T-cell (primary cell): ENCODE measurements around the gene MBNL2. TPM values are rescaled to one million over a fixed set of nuclear protein-coding genes. Genes with fewer than 3 reads are reported as not detected.
"Not testable (repeated sequence)": the region's sequence is repeated elsewhere in the genome, so short reads cannot be mapped to it uniquely, and the experiment has no call there.

Experiments used
- ATAC-seq, 4 experiments: fragments of 200-7000 bp in 3 of 4; fragments of 150-1000 bp in 1 of 4; cut with Tn5 transposase; replicated peaks in 1 of 4; 1 replicate in 3 of 4; 2 replicates in 1 of 4; pipeline ENCODE4 v1.10.0; 2021; ENCODE audit warnings: moderate library complexity in 3 of 4, mild to moderate bottlenecking in 2 of 4, moderate number of reproducible peaks in 1 of 4
- CTCF ChIA-PET, 2 donors: fragments of 300-600 bp; sonication (Branson Sonifier 250); formaldehyde crosslinking; loops; one replicate each; lab custom pipeline; 2022; ENCODE audit warnings: antibody characterized with exemption in 2 of 2; lab: Charles Lee
- POLR2A ChIA-PET, 2 donors: fragments of 300-600 bp; sonication (Branson Sonifier 250); formaldehyde crosslinking; loops; one replicate each; lab custom pipeline; 2022; ENCODE audit warnings: antibody characterized with exemption in 2 of 2; lab: Charles Lee
- DNase-seq, 35 experiments: peaks; one replicate each; pipeline versions ENCODE4 v3.0.0 to v3.0.0-alpha.2; 2013 to 2023
- H3K27ac ChIP-seq: one replicate; pipeline ENCODE4 v1.5.1; 2013; ENCODE audit warnings: low read length
- H3K27me3 ChIP-seq, 2 experiments: replicated peaks in 1 of 2; 1 replicate in 1 of 2; 2 replicates in 1 of 2; pipeline versions ENCODE4 v1.6.1 to v1.7.0; 2013; ENCODE audit warnings: low read length in 1 of 2, mixed read lengths in 1 of 2; ENCODE audit not compliant: control insufficient read depth in 2 of 2, insufficient read depth in 2 of 2; ENCODE audit errors: extremely low read depth in 1 of 2
- H3K36me3 ChIP-seq, 2 donors: 1 replicate in 1 of 2; 2 replicates in 1 of 2; pipeline versions ENCODE4 v1.6.1 to v1.7.0; 2013; ENCODE audit warnings: low read length in 1 of 2; ENCODE audit not compliant: control insufficient read depth in 2 of 2, insufficient read depth in 1 of 2; ENCODE audit errors: extremely low read depth in 1 of 2
- H3K4me1 ChIP-seq, 2 experiments: 1 replicate in 1 of 2; 2 replicates in 1 of 2; pipeline versions ENCODE4 v1.6.1 to v1.7.0; 2013; ENCODE audit warnings: low read length in 2 of 2, mixed read lengths in 1 of 2; ENCODE audit not compliant: insufficient read depth in 2 of 2, control insufficient read depth in 1 of 2; ENCODE audit errors: extremely low read depth in 1 of 2
- H3K4me3 ChIP-seq, 2 donors: 1 replicate in 1 of 2; 2 replicates in 1 of 2; pipeline versions ENCODE4 v1.5.1 to v1.7.0; 2013; ENCODE audit warnings: mild to moderate bottlenecking in 2 of 2, low read length in 1 of 2, moderate library complexity in 1 of 2; ENCODE audit not compliant: control insufficient read depth in 1 of 2; ENCODE audit errors: extremely low read depth in 1 of 2
- H3K9me3 ChIP-seq: 2 replicates; pipeline ENCODE4 v1.7.0; 2013
- H3K27ac Mint-ChIP-seq, 2 donors: one replicate each; pipeline ENCODE4 v1.8.0; 2020 to 2021; ENCODE audit warnings: mild to moderate bottlenecking in 2 of 2, mixed read lengths in 2 of 2
- H3K27me3 Mint-ChIP-seq, 2 donors: one replicate each; pipeline ENCODE4 v1.8.0; 2021 to 2022; ENCODE audit warnings: mixed read lengths in 2 of 2
- H3K36me3 Mint-ChIP-seq: one replicate; pipeline ENCODE4 v1.8.0; 2021; ENCODE audit warnings: mixed read lengths
- H3K4me1 Mint-ChIP-seq, 3 donors: one replicate each; pipeline ENCODE4 v1.8.0; 2020 to 2022; ENCODE audit warnings: mixed read lengths in 3 of 3, mild to moderate bottlenecking in 1 of 3
- H3K4me3 Mint-ChIP-seq, 3 donors: one replicate each; pipeline ENCODE4 v1.8.0; 2020 to 2022; ENCODE audit warnings: mild to moderate bottlenecking in 3 of 3, mixed read lengths in 3 of 3, moderate library complexity in 3 of 3
- H3K9me3 Mint-ChIP-seq, 3 donors: one replicate each; pipeline ENCODE4 v1.8.0; 2020 to 2022; ENCODE audit warnings: mixed read lengths in 3 of 3
- WGBS: methylation state at CpG from one replicate; pipeline ENCODE4 v1.1.5; 2013; ENCODE audit warnings: missing lambda C conversion rate; ENCODE audit not compliant: insufficient coverage; 5-methylcytosine and 5-hydroxymethylcytosine counted together
- total RNA-seq, 35 experiments: library from RNA in 6 of 35; stranded (reverse) in 6 of 35; fragments of 120-200 nt in 1 of 35; gene quantifications; one replicate each; pipeline versions ENCODE4 v1.2.1 to v1.2.4 and lab custom pipeline; 2013 to 2026

Gene MBNL2
- total RNA-seq, 5 donors from 2014 or later (not counting 1 experiment from before 2014, with no cell fraction given), result 21.0 to 33.7 (median 28.5) TPM

DNA sequence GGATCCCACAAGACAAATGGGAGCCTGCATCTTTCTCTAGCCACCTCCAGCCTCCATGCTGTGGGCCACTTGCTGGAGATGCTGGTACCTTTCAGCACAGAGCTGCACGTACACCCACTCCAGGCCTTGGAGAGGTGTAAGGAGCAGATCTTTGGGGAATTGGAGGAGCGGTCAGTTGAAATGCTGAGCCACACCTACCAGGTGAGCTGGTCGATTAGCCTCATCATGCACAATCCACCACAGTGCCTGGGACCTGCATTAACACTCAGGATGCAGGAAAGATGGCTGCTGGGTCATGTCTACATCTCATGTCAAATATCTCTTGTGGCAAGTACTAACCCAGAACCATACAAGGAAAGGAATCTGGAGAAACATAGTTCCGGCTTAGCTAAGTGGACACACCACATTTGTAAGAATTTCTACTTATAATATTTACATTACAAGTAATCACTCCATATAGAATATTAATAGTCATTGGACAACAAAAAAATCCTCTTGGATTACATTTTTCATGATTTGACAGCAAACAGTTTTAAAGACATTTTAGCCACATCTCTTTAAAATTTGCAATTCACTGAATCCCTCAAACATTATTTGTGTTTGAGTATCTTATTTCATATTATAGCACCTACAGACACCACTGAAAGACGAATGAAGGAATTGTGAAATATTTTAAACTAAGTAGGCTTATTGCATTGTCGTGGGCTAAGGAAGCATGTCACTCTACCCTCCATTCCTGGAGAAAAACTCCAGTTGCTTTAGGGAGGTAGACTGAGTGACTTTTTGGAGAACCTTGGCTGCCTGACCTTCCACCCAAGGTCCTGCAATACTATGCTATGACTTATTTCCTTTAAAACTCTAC lies 21.8 kb upstream of the MBNL2 start:
- Histone ChIP-seq H3K36me3 (no peaks in the 10 kb centered on the region), H3K27me3 (no peaks in the 10 kb centered on the region), H3K9me3 (no peaks in the 10 kb centered on the region), H3K4me3 (no peak overlapping the region), H3K27ac (no peak overlapping the region), H3K4me1 (no peaks in the 10 kb centered on the region)
- peaks cover 12 to 18% of the 10 kb centered on the region in 2 donors for H3K27me3 Mint-ChIP-seq
- CTCF ChIA-PET, result no interaction called here
- POLR2A ChIA-PET, result interaction anchor here in 1 of 2 donors (0.7 kb wide), 1 partner anchor 18 kb away, joined by 3 read pairs; no protein-coding TSS in a partner anchor
- no peak overlapping the region for H3K4me3 Mint-ChIP-seq
- WGBS, result 60% methylated on average over 1 of the region's 6 CpGs
- no peak for ATAC-seq
- peaks cover 0 to 9% (median 0%) of the 10 kb centered on the region in 3 donors for H3K9me3 Mint-ChIP-seq
- no peaks in the 10 kb centered on the region for H3K36me3 Mint-ChIP-seq
- DNase-seq, result no peak
- H3K4me1 Mint-ChIP-seq, result no peaks in the 10 kb centered on the region
- no peak overlapping the region for H3K27ac Mint-ChIP-seq

DNA sequence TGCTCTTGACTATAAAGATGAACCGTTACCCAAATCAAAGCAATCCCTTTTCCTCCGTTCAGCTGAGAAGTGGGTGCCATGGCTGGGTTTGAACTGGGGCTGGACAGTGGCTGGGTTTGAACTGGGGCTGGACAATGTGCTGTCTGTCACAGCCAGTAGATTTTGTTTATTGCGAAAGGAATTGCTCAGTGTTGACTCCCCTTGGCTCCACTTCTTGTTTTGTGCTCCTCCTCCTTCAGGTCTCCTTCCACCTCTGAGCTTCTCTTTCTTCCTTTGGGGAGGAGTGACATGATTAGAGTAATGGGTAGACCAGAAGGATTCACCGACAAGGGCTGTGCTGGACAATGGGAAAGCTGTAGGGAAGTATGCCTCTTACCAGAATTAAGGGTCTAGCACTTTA lies 19.4 kb upstream of the MBNL2 start:
- no peak overlapping the region for H3K27ac ChIP-seq
- H3K4me3 ChIP-seq, result no peak overlapping the region
- H3K27me3 ChIP-seq, result no peaks in the 10 kb centered on the region
- no peak overlapping the region for H3K27ac Mint-ChIP-seq
- CTCF ChIA-PET, result no interaction called here
- H3K4me1 ChIP-seq, result no peaks in the 10 kb centered on the region
- H3K4me1 Mint-ChIP-seq, result peaks cover 0 to 3% (median 2%) of the 10 kb centered on the region in 3 donors
- H3K4me3 Mint-ChIP-seq, result no peak overlapping the region
- peaks cover 11 to 17% of the 10 kb centered on the region in 2 donors for H3K27me3 Mint-ChIP-seq
- 100% methylated on average over 2 of the region's 4 CpGs for WGBS
- POLR2A ChIA-PET, result no interaction called here
- ATAC-seq, result no peak
- peaks cover 2% of the 10 kb centered on the region for H3K9me3 ChIP-seq
- peaks cover 0 to 13% (median 4%) of the 10 kb centered on the region in 3 donors for H3K9me3 Mint-ChIP-seq
- no peaks in the 10 kb centered on the region for H3K36me3 Mint-ChIP-seq
- H3K36me3 ChIP-seq, result no peaks in the 10 kb centered on the region
- DNase-seq, result no peak

GRCh38 chr13:97205465-97205864 lies 16.7 kb upstream of the MBNL2 start:
- Mint-ChIP-seq H3K36me3 (no peaks in the 10 kb centered on the region), H3K27ac (no peak overlapping the region), H3K4me1 (peaks cover under 1 to 15% (median 11%) of the 10 kb centered on the region in 3 donors), H3K4me3 (no peak overlapping the region), H3K27me3 (peaks cover 2 to 9% of the 10 kb centered on the region in 2 donors), H3K9me3 (peaks cover 0 to 4% (median 4%) of the 10 kb centered on the region in 3 donors)
- Histone ChIP-seq H3K4me1 (peaks cover 6 to 12% of the 10 kb centered on the region in 2 experiments), H3K27me3 (no peaks in the 10 kb centered on the region), H3K27ac (no peak overlapping the region), H3K36me3 (no peaks in the 10 kb centered on the region), H3K9me3 (peaks cover 2% of the 10 kb centered on the region), H3K4me3 (no peak overlapping the region)
- WGBS, result no CpG with 5 or more reads among the region's 1 CpG
- POLR2A ChIA-PET, result interaction anchor here in 1 of 2 donors (1.0 kb wide), 1 partner anchor 21 kb away, joined by 3 read pairs; no protein-coding TSS in a partner anchor
- no peak for ATAC-seq
- no peak for DNase-seq
- CTCF ChIA-PET, result interaction anchor here in 1 of 2 donors (0.7 to 1.0 kb wide), 3 partner anchors 9 to 282 kb away, joined by 3 to 5 read pairs (median 3); no protein-coding TSS in a partner anchor

DNA sequence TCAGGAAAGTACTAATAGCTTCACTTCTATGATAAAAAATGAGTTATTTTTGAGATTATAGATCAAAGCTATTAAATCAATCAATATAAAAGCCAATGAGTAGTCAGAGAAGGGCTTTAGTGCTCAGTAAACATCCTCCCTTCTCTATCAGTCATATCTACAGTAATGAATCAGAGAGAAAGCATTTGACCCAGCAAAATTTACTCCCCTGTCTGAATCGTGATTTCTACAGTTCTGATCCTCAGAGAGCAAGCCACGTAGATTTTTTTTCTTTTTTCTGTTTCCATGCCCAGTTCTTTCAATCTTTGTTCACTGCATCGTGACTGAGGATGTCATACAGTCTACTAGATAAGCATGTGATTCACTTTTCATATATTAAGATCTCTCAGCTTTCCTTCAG lies 16.2 kb upstream of the MBNL2 start:
- Mint-ChIP-seq H3K27me3 (peaks cover 0 to 7% of the 10 kb centered on the region in 2 donors), H3K4me1 (peaks cover 6 to 20% (median 16%) of the 10 kb centered on the region in 3 donors), H3K36me3 (no peaks in the 10 kb centered on the region), H3K27ac (no peak overlapping the region), H3K9me3 (peaks cover 0 to 4% (median 4%) of the 10 kb centered on the region in 3 donors), H3K4me3 (no peak overlapping the region)
- Histone ChIP-seq H3K36me3 (no peaks in the 10 kb centered on the region), H3K27ac (no peak overlapping the region), H3K4me3 (no peak overlapping the region), H3K4me1 (peaks cover 10 to 16% of the 10 kb centered on the region in 2 experiments), H3K27me3 (no peaks in the 10 kb centered on the region), H3K9me3 (peaks cover 2% of the 10 kb centered on the region)
- CTCF ChIA-PET, result interaction anchor here in 1 of 2 donors (0.6 to 1.0 kb wide), 2 partner anchors 9 to 27 kb away, joined by 3 to 5 read pairs; no protein-coding TSS in a partner anchor
- WGBS, result 42% methylated on average over 2 of the region's 3 CpGs
- POLR2A ChIA-PET, result interaction anchor here in 1 of 2 donors (1.0 kb wide), 1 partner anchor 20 kb away, joined by 3 read pairs; no protein-coding TSS in a partner anchor
- DNase-seq, result no peak
- no peak for ATAC-seq

DNA sequence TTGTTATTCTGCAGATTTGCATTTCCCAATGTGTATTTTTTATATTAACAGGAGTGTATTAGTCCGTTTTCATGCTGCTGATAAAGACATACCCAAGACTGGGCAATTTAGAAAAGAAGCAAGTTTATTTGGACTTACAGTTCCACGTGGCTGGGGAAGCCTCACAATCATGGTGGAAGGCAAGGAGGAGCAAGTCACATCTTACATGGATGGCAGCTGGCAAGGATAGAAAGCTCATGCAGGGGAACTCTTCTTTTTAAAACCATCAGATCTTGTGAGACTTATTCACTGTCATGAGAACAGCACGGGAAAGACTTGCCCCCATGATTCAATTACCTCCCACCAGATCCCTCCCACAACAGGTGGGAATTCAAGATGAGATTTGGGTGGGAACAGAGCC lies 14.9 kb upstream of the MBNL2 start:
- H3K27me3 Mint-ChIP-seq, ATAC-seq, H3K27ac ChIP-seq, H3K4me3 ChIP-seq, H3K27me3 ChIP-seq, CTCF ChIA-PET, H3K9me3 Mint-ChIP-seq, H3K9me3 ChIP-seq, DNase-seq, H3K27ac Mint-ChIP-seq, H3K36me3 Mint-ChIP-seq, H3K36me3 ChIP-seq, H3K4me3 Mint-ChIP-seq: not testable (repeated sequence)
- WGBS, result 94% methylated on average over 2 of the region's 3 CpGs
- peaks cover 12 to 28% (median 23%) of the 10 kb centered on the region in 3 donors for H3K4me1 Mint-ChIP-seq
- POLR2A ChIA-PET, result interaction anchor here in 1 of 2 donors (0.5 kb wide), 1 partner anchor 69 kb away, joined by 3 read pairs; no protein-coding TSS in a partner anchor
- peaks cover 10 to 22% of the 10 kb centered on the region in 2 experiments for H3K4me1 ChIP-seq

GRCh38 chr13:97211300-97211699 lies 10.8 kb upstream of the MBNL2 start:
- peaks cover 40 to 50% (median 47%) of the 10 kb centered on the region in 3 donors for H3K4me1 Mint-ChIP-seq
- POLR2A ChIA-PET, result interaction anchor here (1.6 to 2.7 kb wide), 2 partner anchors 11 to 13 kb away, joined by 6 to 19 read pairs; partner anchors contain the start of gene MBNL2 (in 1 of the 2)
- CTCF ChIA-PET, result interaction anchor here in 1 of 2 donors (1.0 to 2.2 kb wide), 2 partner anchors 12 to 18 kb away, joined by 3 to 20 read pairs; partner anchors contain the start of gene MBNL2

More at GRCh38 chr13:97211300-97211699, 10.8 kb upstream of the MBNL2 start:
- 78% methylated on average over 1 of the region's 1 CpG for WGBS
- Histone ChIP-seq H3K9me3 (peaks cover 2% of the 10 kb centered on the region), H3K4me1 (peaks cover 20 to 44% of the 10 kb centered on the region in 2 experiments), H3K4me3 (no peak overlapping the region), H3K27ac (no peak overlapping the region), H3K27me3 (no peaks in the 10 kb centered on the region), H3K36me3 (no peaks in the 10 kb centered on the region)
- Mint-ChIP-seq H3K27me3 (no peaks in the 10 kb centered on the region), H3K9me3 (peaks cover 0 to 4% (median 4%) of the 10 kb centered on the region in 3 donors), H3K27ac (no peak overlapping the region), H3K4me3 (peak overlapping the region in 1 of 3 donors; percentile 40), H3K36me3 (no peaks in the 10 kb centered on the region)
- no peak for DNase-seq
- no peak for ATAC-seq
